Ovary (tissue), 3 donors: ENCODE measurements around the gene PPP5C.

Source experiments
- CTCF ChIP-seq, 3 donors: fragments of 450-650 bp in 2 of 3; fragments of 200-600 bp in 1 of 3; IDR thresholded peaks; one replicate each; pipeline versions ENCODE4 v1.5.1 to v1.8.0; 2016 to 2022; ENCODE audit warnings: antibody characterized with exemption in 3 of 3, mild to moderate bottlenecking in 1 of 3
- POLR2A ChIP-seq: fragments of 450-650 bp; IDR thresholded peaks from one replicate; pipeline ENCODE4 v1.6.1; 2017; ENCODE audit warnings: antibody characterized with exemption, mild to moderate bottlenecking, moderate library complexity
- donor health status: DM: no; HTN: no; CAD: no.

- TF ChIP-seq CTCF (IDR thresholded peaks at IDR 0.05) (no peak), POLR2A (no peak)
Measured at GRCh38 chr19:46351241-46352041, 4.6 kb downstream of the PPP5C start.
